Measurements from ENCODE around the gene THOC3.
"Not testable (repeated sequence)": the region's sequence is repeated elsewhere in the genome, so short reads cannot be mapped to it uniquely, and the experiment has no call there.

THOC3 gene

GRCh38 chr5:175967471-175968372 lies at the start of gene THOC3:
THOC3 (minus strand) TSS chr5:175968315; CDS start chr5:175968208, 107 bp downstream.
- not testable (repeated sequence) for DNase-seq

- DNase-seq = not testable (repeated sequence)
Measured at GRCh38 chr5:176017324-176017723, 49.2 kb upstream of the THOC3 start.

- DNase-seq = not testable (repeated sequence)
Measured at GRCh38 chr5:176014360-176014759, 46.2 kb upstream of the THOC3 start.

GRCh38 chr5:176011088-176011487 lies 43.0 kb upstream of the THOC3 start:
- DNase-seq = not testable (repeated sequence)

- DNase-seq = not testable (repeated sequence)
Measured at GRCh38 chr5:176010202-176010601, 42.1 kb upstream of the THOC3 start.

- DNase-seq = not testable (repeated sequence)
Measured at GRCh38 chr5:176007220-176007619, 39.1 kb upstream of the THOC3 start.

GRCh38 chr5:176006819-176007218 lies 38.7 kb upstream of the THOC3 start:
- not testable (repeated sequence) for DNase-seq

- not testable (repeated sequence) for DNase-seq
Measured at GRCh38 chr5:175997979-175998378, 29.9 kb upstream of the THOC3 start.

- DNase-seq = not testable (repeated sequence)
Measured at GRCh38 chr5:175997495-175997894, 29.4 kb upstream of the THOC3 start.

GRCh38 chr5:175996791-175997190 lies 28.7 kb upstream of the THOC3 start:
- not testable (repeated sequence) for DNase-seq

GRCh38 chr5:175995506-175995905 lies 27.4 kb upstream of the THOC3 start:
- not testable (repeated sequence) for DNase-seq

GRCh38 chr5:175979371-175979995 lies 11.4 kb upstream of the THOC3 start:
- not testable (repeated sequence) for DNase-seq

GRCh38 chr5:175968381-175968780 lies 266 bp upstream of the THOC3 start:
- not testable (repeated sequence) for DNase-seq

GRCh38 chr5:175962329-175962728 lies 5.8 kb downstream of the THOC3 start:
- DNase-seq = not testable (repeated sequence)

- DNase-seq = not testable (repeated sequence)
Measured at GRCh38 chr5:175960228-175960627, 7.9 kb downstream of the THOC3 start.

- DNase-seq = not testable (repeated sequence)
Measured at GRCh38 chr5:175958515-175958914, 9.6 kb downstream of the THOC3 start.

- not testable (repeated sequence) for DNase-seq
Measured at GRCh38 chr5:175954107-175954506, 14.0 kb downstream of the THOC3 start.

GRCh38 chr5:175952810-175953209 lies 15.3 kb downstream of the THOC3 start:
- not testable (repeated sequence) for DNase-seq

GRCh38 chr5:175951339-175951969 lies 16.7 kb downstream of the THOC3 start:
- not testable (repeated sequence) for DNase-seq

GRCh38 chr5:175948329-175949108 lies 19.6 kb downstream of the THOC3 start:
- DNase-seq = not testable (repeated sequence)

GRCh38 chr5:175943253-175943652 lies 24.9 kb downstream of the THOC3 start:
- DNase-seq = not testable (repeated sequence)

GRCh38 chr5:175940632-175941031 lies 27.5 kb downstream of the THOC3 start:
- not testable (repeated sequence) for DNase-seq
